Ovary (tissue), 3 donors: ENCODE measurements around the gene KATNB1.
"Not testable (repeated sequence)": the region's sequence is repeated elsewhere in the genome, so short reads cannot be mapped to it uniquely, and the experiment has no call there.

Source experiments
- CTCF ChIP-seq, 3 donors: fragments of 450-650 bp in 2 of 3; fragments of 200-600 bp in 1 of 3; IDR thresholded peaks; one replicate each; pipeline versions ENCODE4 v1.5.1 to v1.8.0; 2016 to 2022; ENCODE audit warnings: antibody characterized with exemption in 3 of 3, mild to moderate bottlenecking in 1 of 3
- EP300 ChIP-seq: sonication (generic); formaldehyde crosslinking; IDR thresholded peaks from one replicate; pipeline ENCODE4 v1.6.1; 2017; ENCODE audit warnings: antibody characterized with exemption
- donor health status: DM: no; HTN: no; CAD: no.

- TF ChIP-seq CTCF (IDR thresholded peaks at IDR 0.05); EP300: not testable (repeated sequence)
These were observed 10.7 kb downstream of the KATNB1 start for GRCh38 chr16:57746316-57746715.
